LNCAP (cell line): Measurements from ENCODE around the gene CARD18.

Experiments used
- TF ChIP-seq, protein P1 (sequence below): fragments of 450-650 bp; IDR thresholded peaks from 2 replicates; pipeline ENCODE4 v1.5.1; 2017; ENCODE audit warnings: mild to moderate bottlenecking

The CARD18 gene

DNA sequence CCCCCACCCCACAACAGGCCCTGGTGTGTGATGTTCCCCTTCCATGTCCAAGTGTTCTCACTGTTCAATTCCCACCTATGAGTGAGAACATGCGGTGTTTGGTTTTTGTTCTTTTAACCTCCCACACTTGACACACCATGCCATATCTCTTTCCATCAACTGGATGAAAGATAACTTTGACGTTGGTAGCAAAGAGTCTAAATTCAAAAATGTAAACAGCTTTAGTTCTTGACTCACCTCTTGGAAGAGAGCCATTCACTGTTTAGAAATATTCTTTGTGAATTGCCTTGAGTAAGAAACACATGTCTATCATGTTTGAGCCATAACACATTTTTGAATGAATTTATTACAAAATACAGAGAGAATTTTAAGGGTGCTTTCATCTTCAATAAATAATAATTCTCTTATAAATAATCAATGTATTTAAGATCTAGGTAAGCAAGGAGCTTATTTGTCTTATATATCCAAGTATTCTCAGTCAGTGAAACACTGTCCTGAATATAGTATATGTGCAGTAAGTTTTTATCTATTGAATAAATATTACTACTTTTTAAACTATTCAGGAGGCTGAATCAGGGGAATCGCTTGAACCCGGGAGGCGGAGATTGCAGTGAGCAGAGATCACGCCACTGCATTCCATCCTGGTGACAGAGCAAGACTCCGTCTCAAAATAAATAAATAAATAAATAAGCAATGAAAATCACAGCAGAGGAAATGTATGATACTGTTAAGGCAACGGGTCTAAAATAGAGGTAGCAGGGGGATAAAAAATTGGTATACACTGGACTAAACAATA is 6.7 kb downstream of the CARD18 start:
- TF ChIP-seq, protein P1, sequence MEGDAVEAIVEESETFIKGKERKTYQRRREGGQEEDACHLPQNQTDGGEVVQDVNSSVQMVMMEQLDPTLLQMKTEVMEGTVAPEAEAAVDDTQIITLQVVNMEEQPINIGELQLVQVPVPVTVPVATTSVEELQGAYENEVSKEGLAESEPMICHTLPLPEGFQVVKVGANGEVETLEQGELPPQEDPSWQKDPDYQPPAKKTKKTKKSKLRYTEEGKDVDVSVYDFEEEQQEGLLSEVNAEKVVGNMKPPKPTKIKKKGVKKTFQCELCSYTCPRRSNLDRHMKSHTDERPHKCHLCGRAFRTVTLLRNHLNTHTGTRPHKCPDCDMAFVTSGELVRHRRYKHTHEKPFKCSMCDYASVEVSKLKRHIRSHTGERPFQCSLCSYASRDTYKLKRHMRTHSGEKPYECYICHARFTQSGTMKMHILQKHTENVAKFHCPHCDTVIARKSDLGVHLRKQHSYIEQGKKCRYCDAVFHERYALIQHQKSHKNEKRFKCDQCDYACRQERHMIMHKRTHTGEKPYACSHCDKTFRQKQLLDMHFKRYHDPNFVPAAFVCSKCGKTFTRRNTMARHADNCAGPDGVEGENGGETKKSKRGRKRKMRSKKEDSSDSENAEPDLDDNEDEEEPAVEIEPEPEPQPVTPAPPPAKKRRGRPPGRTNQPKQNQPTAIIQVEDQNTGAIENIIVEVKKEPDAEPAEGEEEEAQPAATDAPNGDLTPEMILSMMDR: no peak

DNA sequence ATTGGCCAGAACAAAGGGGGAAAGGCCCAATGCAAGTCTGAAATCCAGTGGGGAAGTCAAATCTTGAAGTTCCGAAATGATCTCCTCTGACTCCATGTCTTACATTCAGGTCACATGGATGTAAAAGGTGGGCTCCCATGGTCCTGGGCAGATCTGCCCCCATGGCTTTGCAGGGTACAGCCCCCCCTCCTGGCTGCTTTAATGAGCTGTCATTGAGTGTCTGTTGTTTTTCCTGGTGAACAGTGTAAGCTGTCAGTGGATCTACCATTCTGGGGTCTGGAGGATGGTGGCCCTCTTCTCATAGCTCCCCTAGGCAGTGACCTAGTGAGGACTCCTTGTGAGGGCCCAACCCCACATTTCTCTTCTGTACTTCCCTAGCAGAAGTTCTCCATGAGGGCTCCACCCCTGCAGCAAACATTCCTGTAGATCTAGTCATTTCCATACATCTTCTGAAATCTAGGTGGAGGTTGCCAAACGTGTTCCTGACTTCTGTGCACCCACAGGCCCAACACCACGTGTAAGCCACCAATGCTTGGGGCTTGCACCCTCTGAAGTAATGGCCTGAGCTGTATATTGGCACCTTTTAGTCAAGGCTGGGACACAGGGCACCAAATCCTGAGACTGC is 9.3 kb downstream of the CARD18 start:
- TF ChIP-seq, protein P1: no peak

DNA sequence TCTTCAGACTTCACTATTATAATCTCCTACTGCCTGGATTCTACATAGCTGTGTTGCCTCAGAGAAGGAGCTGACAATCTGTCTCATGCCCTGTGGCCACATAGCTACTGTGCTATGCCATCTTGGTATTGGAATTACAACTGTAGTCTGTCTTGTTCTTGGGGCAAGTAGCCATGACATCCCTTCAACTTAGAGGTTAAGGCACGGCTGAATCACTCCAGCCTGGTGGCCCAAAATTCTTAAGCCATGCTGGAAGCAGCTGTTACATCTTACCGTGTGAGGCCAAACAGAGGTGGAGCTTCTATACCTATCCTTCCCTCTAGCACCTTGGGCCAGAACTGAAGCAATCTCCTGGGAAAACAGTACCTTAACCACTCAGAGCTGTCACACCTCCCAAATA is 14.8 kb downstream of the CARD18 start:
- TF ChIP-seq, protein P1: no peak

DNA sequence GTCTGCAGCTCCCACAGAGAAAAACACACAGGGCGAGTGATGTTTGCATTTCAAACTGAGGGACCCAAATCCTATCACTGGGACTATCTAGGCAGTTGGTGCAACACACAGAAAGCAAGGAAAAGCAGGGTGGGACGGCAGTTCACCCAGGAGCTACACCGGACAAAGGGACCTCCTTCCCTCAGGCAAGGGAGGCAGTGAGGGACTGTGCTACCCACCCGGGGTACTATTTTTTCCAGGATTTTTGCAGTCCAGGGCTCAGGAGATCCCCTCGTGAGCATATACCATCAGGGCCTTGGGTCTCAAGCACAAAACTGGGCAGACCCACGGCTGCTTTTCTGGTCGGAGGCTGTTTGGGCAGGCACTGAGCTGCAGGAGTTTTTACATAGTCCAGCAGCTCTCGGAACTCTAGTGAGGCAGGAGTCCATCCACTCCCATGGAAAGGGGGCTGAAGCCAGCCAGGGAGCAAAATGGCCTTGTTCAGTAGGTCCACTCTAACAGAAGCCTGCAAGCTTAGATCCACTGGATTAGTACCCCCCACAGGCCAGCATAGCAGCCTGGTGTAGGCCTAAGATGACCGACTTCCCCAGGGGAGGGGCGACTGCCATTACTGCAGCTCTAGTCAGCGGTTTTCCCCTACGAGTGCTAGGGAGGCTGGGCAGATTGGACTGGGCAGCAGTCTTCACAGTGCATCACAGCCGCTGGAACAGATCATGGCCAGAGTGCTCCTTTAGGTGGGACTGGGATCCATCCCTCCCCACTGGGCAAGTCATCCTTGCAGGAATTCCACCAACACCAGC is 28.2 kb downstream of the CARD18 start:
- TF ChIP-seq, protein P1: no peak

DNA sequence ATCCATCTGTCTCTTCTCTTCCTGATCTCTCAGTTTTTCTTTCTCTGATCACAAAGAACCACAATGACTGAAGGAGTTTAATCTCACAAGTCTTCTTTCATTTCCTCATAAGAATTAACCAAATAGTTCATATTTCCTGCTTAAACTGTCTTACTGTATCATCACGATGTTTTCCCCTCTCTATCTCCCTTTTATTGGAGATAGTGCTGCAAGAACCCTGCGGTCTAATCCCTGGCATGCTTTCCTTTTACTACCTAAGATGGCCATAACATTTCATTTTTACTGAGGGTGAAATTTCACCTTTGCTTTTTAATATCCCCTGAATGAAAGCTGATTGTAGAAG is 28.9 kb downstream of the CARD18 start:
- TF ChIP-seq, protein P1: no peak

DNA sequence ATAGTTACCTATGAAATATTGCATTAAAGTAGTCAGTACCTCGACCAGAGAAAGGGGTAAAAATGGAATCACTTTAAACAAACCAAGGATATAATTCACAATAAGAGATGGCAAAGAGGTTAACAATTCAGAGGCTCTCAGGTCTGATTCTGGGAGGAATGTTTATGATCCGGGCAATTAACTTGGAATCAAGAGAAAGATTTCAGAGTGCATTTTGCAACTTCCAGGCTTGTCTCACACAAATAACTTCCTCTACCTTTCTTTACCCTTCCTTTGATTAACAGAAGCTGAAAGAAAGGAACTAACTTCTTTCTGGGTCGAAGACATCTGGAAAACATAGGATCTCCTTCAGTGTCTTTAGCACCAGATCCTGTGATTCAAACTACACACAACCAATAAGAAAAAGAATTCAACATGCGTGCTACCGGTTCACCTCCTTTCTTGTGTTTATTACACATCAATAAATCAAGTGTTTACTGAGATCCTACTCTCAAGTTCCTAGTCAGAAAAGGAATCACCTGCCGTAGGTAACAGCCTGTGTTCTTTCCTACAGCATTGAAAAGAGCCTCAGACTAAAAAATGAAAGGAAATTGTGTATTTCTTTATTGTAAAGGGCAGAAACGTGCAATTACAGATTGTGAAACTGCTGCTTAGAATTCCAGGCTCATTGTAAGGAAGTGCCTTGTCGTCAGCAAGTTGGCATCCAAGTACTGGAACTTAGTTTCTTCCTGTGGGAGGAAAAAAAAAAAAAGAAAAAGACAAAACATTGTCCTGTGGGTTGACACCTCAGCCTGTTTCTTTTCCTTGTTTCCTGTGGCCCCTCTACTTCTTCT is 29.5 kb downstream of the CARD18 start:
- TF ChIP-seq, protein P1: no peak

DNA sequence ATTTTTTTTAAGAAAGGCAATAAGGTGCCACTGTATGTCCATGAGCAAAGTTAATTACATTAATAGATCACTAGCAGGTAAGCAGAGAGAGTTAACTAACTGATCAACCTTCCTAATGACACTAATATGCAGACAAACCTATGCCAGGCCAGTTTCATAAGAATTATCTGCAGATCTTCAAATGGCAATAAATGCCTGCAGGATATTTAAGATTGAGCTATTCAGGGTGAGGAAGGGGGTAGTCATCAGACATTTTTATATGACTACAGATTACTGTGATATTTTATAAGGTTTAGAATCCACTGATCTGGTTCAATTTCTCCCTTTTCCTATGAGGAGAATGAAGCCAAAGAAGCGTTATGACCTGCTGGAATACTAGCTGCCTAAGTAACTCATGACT is 30.2 kb downstream of the CARD18 start:
- TF ChIP-seq, protein P1: no peak
